Breast epithelium (tissue), 3 donors: ENCODE results near the gene DPEP1.

Experiments
- POLR2A ChIP-seq: fragments of 450-650 bp; IDR thresholded peaks from one replicate; pipeline ENCODE4 v1.6.1; 2016; ENCODE audit warnings: antibody characterized with exemption, mild to moderate bottlenecking, moderate library complexity
- TF ChIP-seq, protein P1 (sequence below), 3 donors: fragments of 450-650 bp; IDR thresholded peaks; one replicate each; pipeline ENCODE4 v1.5.1; 2016 to 2017; ENCODE audit warnings: antibody characterized with exemption in 3 of 3, mild to moderate bottlenecking in 3 of 3, moderate library complexity in 3 of 3

DNA sequence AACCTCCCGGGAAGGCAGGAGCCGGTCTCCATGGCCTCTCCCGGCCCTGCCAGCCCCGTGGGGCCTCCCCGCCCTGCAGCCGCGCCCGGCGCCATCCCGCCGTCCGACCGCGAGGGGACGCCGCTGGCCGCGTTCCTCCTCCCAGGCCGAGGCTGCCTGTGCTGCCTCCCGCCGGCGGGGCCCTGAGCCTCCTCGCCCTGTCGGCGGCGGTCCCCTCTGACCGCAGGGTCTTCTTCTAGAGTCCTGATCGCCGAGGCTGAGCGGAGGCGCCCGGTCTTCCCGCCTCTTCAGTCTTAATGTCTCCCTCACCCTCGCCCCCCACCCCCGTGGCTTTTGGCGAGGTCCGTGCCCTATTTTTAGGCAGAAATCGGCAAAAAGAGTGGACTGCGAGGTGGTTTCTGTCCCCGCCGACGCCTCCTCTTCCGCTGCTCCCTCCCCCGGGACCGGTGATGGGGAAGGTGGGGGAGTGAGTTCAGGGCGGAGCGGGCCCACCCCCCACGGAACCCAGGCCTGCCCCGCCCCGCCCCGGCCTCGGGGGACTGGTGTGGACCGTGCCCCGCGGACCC lies 38.7 kb upstream of the DPEP1 start:
- TF ChIP-seq, protein P1, sequence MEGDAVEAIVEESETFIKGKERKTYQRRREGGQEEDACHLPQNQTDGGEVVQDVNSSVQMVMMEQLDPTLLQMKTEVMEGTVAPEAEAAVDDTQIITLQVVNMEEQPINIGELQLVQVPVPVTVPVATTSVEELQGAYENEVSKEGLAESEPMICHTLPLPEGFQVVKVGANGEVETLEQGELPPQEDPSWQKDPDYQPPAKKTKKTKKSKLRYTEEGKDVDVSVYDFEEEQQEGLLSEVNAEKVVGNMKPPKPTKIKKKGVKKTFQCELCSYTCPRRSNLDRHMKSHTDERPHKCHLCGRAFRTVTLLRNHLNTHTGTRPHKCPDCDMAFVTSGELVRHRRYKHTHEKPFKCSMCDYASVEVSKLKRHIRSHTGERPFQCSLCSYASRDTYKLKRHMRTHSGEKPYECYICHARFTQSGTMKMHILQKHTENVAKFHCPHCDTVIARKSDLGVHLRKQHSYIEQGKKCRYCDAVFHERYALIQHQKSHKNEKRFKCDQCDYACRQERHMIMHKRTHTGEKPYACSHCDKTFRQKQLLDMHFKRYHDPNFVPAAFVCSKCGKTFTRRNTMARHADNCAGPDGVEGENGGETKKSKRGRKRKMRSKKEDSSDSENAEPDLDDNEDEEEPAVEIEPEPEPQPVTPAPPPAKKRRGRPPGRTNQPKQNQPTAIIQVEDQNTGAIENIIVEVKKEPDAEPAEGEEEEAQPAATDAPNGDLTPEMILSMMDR (IDR thresholded peaks at IDR 0.05) = peak in 1 of 3 donors; percentile 39
- no peak for TF ChIP-seq POLR2A
